Measurements from ENCODE around the gene PDE3A.

The PDE3A gene

GRCh38 chr12:20463913-20464524, 95.7 kb downstream of the PDE3A start:
- DNase-seq, result peak; percentile 2

DNA sequence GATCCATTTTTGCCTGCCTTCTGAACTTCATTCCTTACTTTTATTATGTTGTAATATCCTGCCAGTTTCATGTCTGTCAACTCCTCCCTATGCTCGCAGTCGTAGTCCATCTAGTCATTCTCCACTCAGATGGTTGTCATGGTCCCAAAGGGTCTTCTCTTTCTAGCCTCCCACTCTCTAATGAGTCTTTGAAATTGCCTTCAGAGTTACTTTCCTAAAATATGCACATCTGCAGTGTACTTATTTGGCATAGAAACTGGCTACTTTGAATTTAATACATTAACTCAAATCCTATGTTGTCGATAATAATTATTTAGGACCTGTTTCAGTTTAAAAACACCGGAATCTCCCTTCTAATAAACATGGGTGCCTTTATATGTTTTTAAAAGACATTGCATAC, 101.0 kb downstream of the PDE3A start:
- no peak for DNase-seq

- no peak for DNase-seq
Observed at GRCh38 chr12:20469756-20470155, 101.4 kb downstream of the PDE3A start.

DNA sequence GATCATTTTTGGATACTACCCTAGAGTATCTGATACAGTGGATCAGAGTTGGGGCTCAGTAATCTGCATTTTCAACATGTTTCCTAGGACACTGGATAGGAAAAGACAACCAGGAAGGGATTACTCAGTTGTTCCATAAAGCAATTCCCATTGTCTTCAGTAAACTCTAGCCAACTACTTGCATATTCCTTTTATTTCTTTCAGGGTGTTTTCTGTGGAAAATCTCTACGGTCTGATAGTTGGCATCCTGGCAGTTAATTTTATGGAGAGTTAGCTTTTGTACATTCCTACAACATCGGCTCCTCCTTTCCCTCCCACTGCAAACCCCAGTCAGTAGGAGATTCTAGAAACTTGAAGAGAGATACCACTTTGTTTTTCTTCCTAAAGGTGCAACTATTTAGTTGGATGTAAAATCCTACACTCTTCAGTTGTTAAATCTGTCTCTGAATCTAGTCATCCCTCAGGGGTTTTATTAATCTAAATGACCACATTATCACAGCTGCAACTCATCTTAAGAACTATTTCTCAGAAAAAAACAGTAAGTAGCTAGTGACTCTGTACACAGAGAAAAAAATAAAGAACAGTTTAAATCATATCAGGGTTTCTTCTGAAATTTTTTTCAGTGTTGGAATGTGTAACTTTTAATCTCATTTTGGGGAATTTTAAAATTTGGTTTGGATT, 103.9 kb downstream of the PDE3A start:
- no peak for DNase-seq

- DNase-seq, result no peak
Observed at GRCh38 chr12:20473133-20473532, 104.8 kb downstream of the PDE3A start.

DNA sequence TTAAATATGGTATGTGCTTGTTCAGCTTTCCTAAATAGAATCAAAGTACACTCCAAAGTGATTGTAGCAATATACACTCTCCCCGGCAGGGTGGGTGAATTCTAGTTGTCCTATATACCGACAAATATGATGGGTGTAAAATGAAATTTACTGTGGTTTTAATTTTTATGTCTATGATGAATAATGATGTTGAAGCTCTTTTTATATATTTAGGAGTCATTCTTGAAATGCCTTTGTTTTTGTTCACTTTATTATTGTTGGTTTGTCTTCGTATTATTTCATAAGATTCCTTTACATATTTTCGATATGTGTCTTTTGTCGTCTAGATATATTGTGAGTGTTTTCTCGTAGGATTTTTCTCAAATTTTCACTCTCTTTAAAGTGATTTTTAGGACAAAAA, 105.7 kb downstream of the PDE3A start:
- no peak for DNase-seq

GRCh38 chr12:20474443-20474842, 106.1 kb downstream of the PDE3A start:
- no peak for DNase-seq

DNA sequence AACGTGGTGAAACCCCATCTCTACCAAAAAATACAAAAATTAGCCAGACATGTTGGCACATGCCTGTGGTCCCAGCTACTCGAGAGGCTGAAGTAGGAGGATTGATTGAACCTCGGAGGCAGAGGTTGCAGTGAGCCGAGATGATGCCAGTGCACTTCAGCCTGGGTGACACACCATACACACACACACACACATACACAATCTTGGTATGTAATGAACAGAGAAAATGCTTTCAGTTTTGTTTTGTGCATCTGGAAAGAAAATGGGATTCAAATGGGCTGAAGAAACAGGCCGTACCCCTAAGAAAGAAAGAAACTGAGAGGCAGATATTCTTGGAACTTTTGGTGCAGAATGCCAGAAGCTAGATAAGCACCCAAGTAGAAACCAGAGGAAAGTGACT, 107.2 kb downstream of the PDE3A start:
- DNase-seq, result no peak

DNA sequence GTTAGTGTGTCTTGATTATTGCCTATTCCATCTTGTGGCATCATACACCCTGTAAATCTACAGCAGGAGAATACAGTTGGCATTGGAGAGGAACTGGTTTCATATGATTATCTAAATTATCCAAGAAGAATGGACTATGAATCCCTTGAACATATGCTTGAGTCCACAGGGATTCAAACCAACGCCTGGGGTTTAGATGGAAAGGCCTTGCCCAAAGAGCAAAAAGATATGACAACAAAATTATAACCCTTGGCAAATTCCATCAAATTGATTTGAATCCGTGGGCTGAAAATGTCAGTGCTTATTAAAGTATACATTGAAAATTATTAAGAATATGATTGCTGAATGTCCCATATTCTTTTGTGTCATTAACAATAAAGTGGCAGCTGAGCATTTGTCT, 108.2 kb downstream of the PDE3A start:
- DNase-seq, result no peak

- no peak for DNase-seq
Observed at GRCh38 chr12:20477255-20477654, 108.9 kb downstream of the PDE3A start.

- no peak for DNase-seq
Observed at GRCh38 chr12:20477672-20478071, 109.3 kb downstream of the PDE3A start.

DNA sequence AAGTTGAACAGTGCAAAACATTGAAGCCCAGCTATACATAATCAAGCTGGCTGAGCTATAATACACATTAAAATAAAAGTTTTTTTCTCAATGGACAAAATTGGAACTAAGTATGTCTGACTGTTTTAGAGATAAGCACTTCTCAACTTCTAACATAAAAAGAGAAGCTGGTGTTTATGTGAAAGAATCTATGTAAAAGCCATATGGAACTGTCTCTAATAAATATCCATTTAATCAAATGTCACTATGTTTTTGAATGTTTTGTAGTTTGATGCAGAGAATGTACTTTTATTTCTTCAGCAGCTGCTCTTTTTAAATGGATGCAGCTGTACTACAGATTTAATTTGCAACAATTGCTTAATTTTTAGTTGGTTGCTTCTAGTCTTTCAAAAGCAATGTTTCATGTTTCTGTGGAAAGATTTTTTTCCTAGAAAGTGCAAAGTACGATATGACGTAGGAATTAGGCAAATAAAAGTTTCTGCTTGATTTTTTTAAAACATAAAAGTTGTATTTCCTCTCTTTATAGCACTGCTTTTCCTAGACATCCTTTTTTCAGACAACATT, 114.2 kb downstream of the PDE3A start:
- DNase-seq, result no peak

DNA sequence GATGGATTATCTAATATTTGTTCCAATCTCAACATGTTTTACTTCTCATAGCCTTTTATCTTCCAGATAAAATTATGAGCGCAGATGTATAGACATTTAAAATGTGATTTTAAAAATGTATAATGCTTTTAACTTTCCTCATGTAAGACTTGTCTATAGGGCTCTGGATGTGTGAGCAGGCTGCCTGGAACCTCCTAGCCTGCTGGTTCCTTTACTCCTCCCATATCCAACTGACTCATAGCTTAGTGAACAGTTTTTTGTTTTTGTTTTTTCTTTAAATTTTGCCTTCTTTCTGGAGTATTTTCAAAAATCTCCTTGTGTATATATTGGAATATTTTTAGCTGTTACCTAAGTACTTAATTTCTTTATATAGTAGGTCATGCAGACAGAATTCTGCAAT, 115.4 kb downstream of the PDE3A start:
- DNase-seq, result no peak

GRCh38 chr12:20486233-20486632, 117.9 kb downstream of the PDE3A start:
- DNase-seq, result no peak

GRCh38 chr12:20487519-20487918, 119.2 kb downstream of the PDE3A start:
- no peak for DNase-seq

GRCh38 chr12:20489645-20490044, 121.3 kb downstream of the PDE3A start:
- no peak for DNase-seq

DNA sequence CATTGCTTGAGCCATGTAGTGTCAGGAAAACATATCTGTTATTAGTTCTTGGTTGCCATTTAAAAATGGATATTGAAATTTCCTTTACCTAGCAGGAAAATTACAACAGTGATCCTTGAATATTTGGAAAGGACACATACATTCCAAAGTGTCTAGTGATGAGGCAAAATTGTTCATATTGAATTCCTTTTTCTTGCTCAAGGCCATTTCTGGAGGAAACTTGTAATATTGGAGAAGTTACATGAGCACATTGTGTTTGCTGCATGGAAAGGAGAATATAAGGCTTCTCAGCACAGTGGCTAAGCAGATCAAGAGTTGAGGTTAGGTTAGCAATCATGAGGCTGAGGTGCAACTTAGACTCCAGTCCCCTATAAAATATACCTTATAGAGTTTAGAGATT, 121.9 kb downstream of the PDE3A start:
- DNase-seq, result no peak

DNA sequence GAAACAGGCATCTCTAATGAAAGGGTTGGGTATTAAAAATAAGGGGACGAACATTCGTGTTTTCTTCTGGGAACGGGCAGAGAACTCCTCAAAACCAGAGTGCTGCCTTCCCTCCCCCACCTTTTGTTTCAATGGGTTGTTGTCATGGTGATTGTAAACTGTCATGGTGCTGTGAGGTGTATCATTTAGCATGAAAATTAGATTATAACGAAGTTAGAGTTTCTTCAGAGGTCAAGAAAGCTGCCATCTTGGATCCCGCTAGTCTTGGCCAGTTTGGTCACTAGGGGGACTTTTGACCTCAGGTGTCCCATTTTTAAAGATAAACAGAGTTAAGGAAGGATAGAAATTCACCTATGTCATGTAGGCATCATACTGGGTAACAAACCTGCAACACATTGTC, 123.0 kb downstream of the PDE3A start:
- DNase-seq, result no peak

DNA sequence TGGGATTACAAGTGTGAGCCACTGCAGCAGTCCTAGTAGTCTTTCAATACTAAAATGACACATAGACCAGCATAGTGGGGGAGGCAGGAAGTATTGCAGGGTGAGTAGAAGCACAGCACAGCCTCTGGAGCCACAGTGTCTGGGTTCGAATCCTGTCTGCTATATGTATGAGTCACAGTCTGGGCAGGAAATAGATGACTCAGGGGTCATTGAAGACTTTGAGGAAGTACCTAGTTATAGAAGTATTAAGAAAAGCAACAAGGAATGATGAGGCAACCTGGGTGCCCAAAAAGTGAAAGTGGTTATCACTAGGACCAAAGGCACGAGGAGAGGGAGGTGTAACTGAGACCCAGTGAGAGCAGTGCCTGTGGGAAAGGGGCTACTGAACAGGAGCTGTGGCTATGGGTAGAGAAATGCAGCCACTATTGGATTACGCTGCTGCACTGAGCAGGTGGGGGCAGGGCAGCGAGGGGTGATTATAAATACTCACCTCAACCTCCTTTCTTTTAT, 124.0 kb downstream of the PDE3A start:
- no peak for DNase-seq

DNA sequence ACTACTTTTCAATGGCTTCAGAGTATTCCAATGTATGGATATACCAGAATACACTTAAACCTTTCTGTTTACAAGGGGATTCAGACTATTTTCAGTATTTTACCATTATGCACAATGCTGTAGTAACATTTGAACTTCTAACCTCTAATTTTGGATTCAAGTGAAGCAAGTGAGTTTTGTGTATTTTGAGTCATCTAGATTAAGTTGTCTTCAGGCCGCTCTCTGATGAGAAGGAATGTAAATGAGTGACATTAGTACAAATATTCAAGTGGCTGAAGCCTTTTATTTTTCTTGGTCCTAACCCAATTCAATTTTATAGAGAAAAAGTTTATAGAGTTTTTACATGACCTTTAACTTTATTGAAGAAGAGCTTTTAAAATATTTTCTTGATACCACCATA, 125.6 kb downstream of the PDE3A start:
- no peak for DNase-seq

DNA sequence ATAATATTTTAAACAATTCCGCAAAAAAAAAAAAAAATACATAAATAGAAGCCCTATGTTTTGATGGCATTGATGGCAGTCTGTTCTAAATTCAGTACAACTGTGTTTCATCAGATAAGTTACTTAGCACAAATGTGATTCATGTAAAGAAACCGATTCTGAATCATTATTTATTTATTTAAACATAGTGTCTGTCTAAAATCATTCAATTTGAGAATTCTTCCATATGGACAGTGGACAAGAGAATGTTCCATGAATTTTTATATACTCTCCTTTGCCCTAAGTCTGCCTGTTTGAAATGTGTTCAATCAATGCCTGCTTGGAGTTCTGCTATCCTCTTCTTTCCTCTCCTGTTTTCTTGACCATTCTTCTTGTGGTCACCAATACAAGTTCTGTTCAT, 126.5 kb downstream of the PDE3A start:
- no peak for DNase-seq

DNA sequence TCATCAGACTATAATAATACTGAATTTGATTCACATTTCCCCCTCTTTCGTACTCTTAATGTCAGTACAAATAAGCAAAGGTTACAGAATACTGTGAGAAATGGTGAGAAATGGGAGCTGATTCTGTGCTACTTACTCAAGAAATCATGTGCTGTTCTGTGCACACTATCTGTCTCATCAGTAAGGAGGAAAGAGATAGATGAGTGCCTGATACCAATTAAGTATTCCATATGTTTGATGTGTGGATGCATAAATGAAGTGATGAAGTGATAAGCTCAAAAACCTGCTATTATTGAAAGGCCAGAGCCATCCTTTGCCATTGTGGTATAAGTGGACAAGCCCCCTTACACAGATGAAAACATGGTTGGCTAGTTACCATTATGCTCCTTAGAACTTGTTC, 127.7 kb downstream of the PDE3A start:
- DNase-seq, result no peak

DNA sequence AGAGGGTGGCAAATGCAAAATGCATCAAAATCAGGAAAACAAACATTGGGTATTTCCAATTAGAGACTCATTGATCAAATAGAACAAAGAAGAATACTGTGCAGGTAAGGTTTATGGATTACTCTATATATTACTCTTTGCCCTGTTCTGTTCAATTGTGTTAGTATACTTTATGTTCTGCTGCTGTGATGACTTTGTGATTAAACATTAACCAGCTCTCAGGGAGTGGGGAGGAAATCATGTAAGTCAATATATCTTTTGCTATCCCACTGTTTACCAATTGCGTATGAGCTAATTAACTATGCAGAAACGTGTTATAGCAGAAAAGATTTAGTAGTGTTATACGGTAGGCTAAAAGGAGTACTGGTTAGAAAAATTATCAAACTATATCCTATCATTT, 129.4 kb downstream of the PDE3A start:
- DNase-seq, result no peak

GRCh38 chr12:20501958-20502357, 133.6 kb downstream of the PDE3A start:
- DNase-seq, result no peak

- DNase-seq, result no peak
Observed at GRCh38 chr12:20503858-20504257, 135.5 kb downstream of the PDE3A start.
